Ureter (tissue), 1 donor: ENCODE data around the gene LAMB3. TPM values are rescaled to one million over a fixed set of nuclear protein-coding genes. Genes with fewer than 3 reads are reported as not detected.

ENCODE experiments used
- DNase-seq: peaks from one replicate; pipeline ENCODE4 v3.0.0-alpha.2; 2020; ENCODE audit warnings: low spot score
- total RNA-seq: library from RNA; stranded (reverse); gene quantifications from one replicate; pipeline ENCODE4 v1.2.4, GENCODE V29; 2023
- donor health status: DM: yes; HTN: yes; CAD: no.

LAMB3 gene
- total RNA-seq, 1 donor from 2014 or later, result 58.5 TPM

GRCh38 chr1:209598227-209598626 lies 54.0 kb downstream of the LAMB3 start:
- no peak for DNase-seq

GRCh38 chr1:209597499-209597898 lies 54.7 kb downstream of the LAMB3 start:
- DNase-seq, result no peak

DNA sequence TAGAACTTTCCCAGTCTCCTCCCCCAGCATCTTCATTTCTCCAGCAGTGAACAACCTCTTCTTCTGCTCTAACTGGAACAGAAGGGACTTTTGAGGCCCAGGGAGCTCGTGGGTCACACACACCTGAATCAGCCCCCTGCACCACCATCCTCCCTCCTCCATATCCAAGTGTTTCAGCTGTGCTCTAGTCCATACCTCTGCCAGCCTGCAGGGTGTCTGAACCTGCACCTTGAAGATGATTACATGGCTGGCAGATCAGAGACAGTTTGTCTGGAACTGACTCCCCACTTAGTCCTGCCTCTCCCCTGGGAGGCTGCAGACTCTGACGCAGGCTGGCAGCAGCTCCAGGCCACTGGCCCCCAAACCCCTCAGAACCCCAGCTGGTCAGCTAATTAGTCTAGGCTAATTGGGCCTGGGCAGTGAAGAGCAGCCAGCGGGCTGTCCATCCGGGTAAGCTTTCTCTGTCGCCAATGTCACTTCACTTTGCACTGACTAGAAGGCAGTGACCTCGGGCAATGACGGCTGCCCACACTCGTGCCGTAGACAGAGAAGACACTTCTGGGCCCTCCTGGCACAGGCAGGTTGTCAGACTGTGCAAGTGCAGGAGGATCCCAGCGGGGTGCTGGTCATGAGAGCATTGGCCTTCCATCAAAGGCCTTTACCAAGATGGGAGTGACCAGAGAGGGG lies 56.5 kb downstream of the LAMB3 start:
- DNase-seq, result no peak

DNA sequence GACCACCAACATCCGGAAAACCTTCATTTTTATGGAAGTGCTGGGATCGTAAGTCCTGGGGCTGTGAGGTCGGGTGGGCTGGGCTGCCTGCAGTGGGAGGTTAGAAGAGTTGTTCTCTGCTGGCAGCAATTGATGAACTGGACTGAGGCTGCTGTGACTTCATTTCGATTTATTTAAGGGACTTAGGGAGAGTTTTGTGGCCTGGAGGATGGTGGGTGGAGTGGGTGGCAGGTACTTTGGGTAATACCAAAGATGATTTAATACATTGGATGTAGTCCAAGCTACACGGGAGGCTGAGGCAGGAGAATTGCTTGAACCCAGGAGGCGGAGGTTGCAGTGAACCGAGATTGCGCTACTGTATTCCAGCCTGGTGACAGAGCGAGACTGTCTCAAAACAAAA lies 57.2 kb downstream of the LAMB3 start:
- no peak for DNase-seq

GRCh38 chr1:209594440-209594839 lies 57.8 kb downstream of the LAMB3 start:
- no peak for DNase-seq

- no peak for DNase-seq
Measured at GRCh38 chr1:209593747-209594146, 58.5 kb downstream of the LAMB3 start.

DNA sequence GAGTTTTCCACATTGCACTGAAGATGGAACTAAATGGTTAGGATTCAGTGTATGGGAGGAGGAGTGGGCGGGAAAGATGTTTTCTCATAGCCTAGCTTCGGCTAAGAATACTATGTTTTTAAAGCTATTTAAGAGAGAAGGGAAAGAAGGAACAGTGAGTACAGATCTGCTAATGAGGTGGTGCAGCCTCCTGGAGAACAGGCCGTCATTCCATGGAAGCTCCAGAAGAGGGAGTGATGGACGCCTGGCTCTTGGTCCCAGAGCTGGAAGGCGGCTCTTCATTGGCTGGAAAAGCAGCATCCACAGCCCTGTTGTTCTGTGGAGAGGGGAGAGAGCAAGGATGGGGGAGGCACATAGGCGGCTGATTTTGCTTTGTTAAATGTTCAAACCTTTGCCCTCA lies 61.8 kb downstream of the LAMB3 start:
- DNase-seq, result no peak

DNA sequence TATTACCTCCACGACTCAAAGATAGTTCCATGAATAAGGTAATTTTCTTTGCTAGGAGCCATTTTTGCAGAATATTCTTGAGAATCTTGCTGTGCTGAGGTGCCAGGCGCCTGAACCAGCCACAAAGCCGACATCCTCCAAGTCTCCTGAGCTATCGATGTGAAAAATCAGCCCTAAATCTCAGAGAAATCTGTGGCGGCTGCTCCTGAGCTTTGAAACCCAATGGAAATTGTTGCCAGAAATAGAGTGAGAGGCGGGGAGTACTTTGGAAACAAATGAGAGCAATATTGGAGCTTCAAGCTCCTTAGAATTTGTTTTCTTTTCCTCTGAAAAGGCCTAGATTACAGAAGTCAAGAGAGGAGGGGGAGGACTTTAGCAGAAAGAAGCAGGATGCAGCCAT lies 62.4 kb downstream of the LAMB3 start:
- no peak for DNase-seq

DNA sequence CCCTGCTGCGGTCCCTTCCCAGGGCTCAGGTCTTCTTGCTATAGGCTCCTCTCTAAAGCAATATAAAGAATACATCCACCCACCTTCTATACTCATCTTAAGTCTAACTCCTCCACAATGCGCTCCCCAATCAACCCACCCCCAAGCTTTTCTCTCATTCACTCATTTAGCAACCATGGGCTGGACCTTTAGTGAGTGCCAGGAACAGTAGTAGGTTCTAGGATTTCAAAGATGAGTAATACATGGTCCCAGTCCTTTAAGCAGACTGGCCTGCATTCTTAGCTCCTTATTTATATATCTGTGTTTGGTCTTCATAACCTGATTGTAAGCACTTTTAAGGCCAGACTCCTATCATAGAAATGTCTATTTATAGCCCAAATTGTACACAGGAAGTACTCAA lies 62.8 kb downstream of the LAMB3 start:
- no peak for DNase-seq

DNA sequence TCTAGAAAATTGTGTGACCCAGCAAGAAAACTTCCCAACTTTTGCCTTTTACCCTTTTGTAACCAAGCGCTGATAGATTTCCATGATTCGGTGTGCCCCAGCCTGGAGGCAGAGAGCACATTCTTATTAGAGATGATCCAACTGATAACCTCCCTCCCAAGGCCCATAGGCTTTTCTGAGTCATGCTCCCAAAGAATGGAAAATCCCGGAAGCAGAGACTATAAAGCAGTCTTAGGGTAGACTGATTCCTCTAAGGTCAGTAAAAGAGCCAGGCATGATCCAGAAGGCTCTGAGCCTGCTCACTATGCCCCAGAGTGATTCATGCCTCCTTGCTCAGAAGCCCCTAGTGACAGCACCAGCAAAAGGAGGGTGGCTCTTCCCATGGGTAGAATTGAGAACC lies 64.4 kb downstream of the LAMB3 start:
- DNase-seq, result no peak

- DNase-seq, result no peak
Measured at GRCh38 chr1:209586221-209586740, 65.9 kb downstream of the LAMB3 start.

- DNase-seq, result peak; percentile 56
Measured at GRCh38 chr1:209585672-209586071, 66.6 kb downstream of the LAMB3 start.

DNA sequence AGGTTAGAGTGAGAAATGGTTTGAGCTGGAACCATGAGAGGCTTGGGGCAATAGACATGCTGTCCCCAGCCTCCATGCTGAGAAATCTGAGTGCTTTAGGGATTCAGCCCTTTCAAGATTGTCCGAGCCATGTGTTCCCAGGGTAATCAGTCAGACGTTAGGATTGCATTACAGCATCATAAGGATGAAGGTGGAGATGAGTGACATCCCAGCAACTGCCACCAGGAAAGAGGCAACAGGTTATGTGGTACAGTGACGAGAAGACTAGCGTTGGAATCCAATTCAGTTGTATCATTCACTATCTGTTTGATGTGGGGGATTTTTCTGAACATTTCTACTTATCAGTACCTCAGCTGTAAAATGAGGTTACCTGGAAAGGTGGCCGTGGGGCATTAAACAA lies 67.0 kb downstream of the LAMB3 start:
- DNase-seq, result no peak

GRCh38 chr1:209584231-209584672 lies 68.0 kb downstream of the LAMB3 start:
- no peak for DNase-seq

GRCh38 chr1:209583408-209583807 lies 68.8 kb downstream of the LAMB3 start, which contains the start of gene CAMK1G:
Gene CAMK1G, plus strand, starts transcription at chr1:209583714. Its CDS starts 11,270 bp downstream, at chr1:209594984.
- no peak for DNase-seq

GRCh38 chr1:209580577-209580976 lies 71.6 kb downstream of the LAMB3 start:
- DNase-seq, result no peak

DNA sequence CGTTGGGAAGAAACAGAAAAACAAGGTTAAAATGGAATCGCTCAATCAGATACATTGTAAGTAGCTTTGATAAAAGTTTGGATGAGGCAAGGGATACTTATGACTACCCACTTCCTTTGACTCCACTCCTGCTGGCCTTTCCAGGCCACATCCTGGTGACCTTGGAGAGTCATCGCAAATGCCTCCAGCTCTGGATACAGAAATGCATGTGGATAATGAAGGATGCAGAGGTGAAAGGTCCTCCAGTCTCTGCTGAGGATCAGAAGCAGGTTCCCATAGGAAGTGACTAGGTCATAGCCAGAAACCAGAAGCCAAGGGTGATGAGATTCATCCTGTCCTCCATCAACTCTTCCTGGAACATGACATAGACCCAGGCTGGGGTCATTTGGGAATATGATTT lies 74.9 kb downstream of the LAMB3 start:
- DNase-seq, result no peak

DNA sequence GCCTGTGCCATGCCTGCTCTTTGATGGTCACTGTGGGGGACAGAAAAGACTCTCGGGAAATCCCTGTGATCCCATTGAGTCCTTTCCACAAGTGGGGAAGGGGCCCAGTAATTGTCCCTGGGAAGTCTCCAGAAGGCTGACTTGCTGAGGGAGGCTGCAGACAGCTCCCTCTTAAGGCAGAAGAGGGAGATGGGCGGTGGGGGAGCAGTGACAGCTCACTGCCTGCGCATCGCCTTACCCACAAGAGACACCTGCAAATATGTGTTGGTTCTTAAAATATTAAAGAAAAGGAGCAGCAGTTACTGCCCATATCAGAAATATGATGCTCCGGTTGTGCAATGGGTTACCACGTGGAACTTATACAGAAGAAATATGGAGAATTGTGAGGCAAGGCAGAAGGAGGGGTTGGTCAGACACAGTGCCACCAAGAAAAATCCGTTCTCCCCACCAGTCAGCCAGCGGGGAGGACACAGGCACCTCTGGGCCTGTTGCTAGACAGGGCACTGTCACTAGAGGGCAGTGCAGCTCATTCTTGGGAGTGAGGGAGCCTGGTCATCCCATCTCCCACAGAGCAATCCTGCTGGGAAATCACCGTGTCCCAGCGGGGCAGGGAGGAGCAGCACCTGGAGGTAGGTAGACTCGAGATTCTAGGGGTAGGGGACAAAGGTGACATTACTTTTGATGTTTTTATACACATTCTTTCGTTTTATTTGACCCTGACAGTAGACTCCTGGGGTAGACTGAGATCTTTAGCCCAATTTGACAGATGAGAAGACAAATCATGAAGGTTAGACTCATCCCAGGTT lies 75.6 kb downstream of the LAMB3 start:
- peak; percentile 81 for DNase-seq

- no peak for DNase-seq
Measured at GRCh38 chr1:209570743-209571142, 81.5 kb downstream of the LAMB3 start.

GRCh38 chr1:209569455-209570207 lies 82.6 kb downstream of the LAMB3 start:
- peak; percentile 72 for DNase-seq

DNA sequence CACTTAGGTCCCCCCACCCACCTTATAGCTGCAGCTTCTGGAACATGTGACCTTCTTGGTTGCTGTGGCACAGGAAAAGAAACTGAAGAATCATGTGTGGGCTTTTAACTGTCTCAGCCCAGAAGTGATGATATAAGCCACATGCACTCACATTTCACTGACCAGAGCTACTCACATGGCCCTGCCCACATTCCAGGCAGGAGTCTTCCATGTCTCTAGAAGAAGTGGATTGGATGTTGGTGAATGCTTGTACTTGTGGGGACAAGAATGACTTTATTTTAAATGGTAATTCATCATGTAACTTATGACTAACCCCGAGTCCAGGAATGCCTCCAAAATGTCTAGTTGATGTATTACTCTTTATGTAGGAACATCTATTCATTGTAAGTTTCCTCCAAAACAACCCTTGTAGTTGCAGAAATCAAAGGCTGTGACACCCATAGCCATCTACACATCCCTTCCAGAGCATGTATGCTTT lies 84.5 kb downstream of the LAMB3 start:
- DNase-seq, result no peak
